ENCODE results near the gene MAP1LC3C.

MAP1LC3C gene

DNA sequence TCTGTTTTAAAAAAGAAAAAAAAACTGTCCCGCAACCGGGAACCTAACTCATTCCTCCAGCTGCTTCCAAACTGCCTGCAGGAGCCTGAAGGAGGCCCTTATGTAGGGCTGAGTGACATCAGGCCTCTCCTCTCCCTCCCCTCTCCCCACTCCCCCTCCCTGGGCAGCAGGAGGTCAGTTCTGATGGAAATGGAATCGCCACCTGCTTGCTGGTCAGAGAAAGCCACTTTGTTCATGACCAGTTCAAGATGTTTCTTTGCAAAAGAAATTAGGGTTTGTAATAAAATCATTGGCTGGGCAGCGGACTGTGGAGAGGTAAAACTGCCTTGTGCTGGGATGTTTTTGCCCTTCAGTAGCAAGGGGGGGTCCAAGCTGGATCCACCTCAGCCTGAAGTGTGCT, at the start of gene MAP1LC3C:
Gene MAP1LC3C (minus strand): TSS at position 73 of the 400 bp plus-strand sequence. CDS start 90 bp downstream, outside the sequence.
- DNase-seq, result no peak

DNA sequence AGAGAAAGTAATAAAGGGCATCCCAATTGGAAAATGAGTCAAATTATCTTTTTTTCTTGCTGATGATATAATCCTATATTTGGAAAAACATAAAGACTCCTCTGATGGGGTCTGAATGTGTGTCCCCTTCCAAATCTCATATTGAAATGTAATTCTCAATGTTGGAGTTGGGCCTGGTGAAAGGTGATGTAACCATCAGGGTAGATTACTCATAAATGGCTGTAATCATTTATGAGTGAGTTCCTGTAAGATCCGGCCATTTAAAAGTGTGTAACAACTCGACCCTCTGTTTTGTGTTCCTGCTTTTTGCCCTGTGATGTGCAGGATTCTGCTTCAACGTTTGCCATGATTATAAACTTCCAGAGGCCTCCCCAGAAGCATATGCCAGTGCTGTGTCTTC, 44.3 kb upstream of the MAP1LC3C start:
- DNase-seq, result no peak

DNA sequence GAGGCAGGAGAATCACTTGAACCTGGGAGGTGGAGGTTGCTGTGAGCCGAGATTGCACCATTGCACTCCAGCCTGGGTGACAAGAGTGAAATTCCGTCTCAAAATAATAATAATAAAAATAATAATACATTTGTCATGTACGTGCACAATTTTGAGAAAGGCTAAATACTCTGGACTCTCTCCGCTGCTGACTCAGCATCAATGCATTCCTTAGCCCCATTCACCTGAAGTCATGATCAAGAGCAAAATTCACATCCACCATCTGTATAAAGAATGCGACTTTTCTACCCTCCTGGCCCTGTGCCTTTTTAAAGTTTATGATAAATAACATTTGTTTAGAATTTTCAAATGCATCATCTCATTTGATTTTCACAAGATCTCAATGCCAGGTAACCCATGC, 35.5 kb upstream of the MAP1LC3C start:
- DNase-seq, result no peak

DNA sequence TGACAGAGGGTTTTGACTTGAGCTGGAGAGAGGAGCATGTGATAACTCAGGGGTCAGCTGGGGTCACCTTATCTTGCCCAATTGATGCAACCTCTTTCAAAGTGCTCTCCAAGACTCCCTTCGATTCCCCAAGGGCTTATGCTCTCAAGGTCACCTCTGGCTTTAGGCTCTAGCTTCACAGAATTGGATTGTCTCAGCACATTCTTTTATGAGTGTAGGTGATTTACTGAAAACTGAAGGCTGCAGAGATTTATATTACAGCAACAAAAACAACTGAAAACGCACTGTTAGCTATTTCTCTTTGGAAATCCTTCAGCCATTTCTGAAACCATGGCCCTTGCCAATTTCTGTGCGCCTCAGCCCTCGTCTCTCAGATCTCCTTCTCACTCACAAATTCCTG, 34.5 kb upstream of the MAP1LC3C start:
- no peak for DNase-seq

DNA sequence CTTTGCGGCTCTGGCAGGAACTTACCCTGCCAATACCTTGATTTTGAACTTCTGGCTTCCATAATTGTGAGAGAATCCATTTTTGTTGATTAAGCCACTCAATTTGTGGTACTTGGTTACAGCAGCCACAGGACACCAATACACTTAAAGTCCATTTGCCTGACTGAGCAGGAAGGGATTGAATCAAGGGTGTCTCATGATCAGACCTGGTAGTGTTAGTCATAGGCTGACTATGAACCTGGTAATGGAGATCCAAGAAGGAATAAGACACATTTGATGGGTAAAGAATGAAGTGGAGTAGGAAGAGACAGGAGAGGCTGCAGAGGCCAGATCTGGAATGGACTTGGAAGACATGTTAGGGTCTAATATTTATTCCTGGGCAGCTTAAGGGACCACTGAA, 31.2 kb upstream of the MAP1LC3C start:
- DNase-seq, result no peak

DNA sequence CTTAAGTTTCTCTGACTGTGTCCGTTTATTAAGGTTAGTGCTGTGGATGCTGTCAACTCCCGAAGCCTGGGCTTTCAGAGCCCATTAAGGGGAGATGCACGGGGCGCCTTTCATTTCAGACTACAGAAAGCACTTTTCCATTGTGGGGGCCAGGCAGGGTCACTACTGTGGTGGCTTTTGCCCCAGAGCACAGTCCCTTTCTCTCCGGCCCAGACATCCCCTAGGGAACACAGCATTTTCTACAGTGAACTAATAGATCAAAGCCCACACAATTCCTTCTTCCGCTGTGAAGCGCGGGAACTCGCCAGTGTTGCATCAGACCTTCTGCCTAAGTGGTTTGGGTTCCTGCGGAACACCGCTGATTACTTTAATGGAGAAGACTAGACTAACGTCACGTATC, 26.8 kb upstream of the MAP1LC3C start:
- DNase-seq, result no peak

DNA sequence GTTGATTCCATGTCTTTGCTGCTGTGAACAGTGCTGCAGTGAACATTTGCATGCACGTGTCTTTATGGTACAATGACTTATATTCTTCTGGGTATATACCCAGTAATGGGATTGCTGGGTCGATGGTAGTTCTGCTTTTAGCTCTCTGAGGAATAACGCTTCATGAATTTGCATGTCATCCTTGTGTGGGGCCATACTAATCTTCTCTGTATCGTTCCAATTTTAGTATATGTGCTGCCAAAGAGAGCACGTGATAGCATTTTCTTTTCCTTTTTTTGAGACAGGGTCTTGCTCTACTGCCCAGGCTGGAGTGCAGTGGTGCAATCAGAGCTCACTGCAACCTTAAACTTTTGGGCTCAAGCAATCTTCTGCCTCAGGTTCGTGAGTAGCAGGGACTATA, 24.9 kb upstream of the MAP1LC3C start:
- DNase-seq, result no peak

DNA sequence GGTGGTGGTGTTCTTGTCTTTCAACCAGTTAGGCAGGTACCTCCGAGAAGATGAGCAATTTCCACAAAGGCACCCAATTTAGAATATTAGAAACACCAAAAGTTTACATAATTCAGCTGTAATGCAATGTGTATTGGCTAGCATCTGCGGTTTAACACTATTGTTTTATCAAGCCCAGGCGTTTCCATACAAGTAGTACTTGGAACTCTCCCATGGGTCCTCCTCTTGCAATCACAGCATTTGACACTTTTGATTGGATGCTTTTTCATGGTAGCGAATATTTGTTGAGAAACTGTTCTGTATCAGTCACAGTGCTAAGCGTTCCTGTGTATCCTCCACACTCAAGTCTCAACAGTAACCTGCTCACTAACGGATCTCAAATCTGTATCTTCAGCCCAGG, 20.1 kb upstream of the MAP1LC3C start:
- DNase-seq, result no peak

DNA sequence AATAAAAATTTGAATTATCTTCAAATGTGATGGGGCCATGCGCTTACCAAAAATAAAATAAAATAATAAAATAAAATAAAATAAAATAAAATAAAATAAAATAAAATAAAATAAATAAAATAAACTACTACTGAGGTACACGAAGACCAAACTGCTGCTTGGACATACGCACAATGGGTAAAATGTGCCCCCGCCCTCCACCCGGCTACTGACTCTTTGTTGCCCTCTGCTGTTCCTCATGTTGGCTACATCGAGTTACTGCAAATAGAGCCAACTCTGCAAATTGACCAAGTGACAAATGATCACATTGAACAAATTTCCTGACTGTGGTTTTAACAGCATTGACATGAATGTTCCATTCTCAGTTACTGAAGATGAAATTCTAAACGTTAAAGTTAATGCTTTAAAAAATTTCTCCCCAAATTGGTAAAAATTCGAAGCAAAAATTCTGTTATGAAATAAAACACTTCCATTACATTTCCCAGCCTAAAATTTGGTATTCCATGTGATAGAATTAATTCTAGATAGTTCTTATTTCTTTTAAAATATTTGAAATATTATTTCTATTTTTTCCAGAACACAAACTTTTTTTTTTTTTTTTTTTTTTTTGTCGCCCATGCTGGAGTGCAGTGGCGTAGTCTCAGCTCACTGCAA, 18.8 kb upstream of the MAP1LC3C start:
- peak; percentile 47 for DNase-seq

DNA sequence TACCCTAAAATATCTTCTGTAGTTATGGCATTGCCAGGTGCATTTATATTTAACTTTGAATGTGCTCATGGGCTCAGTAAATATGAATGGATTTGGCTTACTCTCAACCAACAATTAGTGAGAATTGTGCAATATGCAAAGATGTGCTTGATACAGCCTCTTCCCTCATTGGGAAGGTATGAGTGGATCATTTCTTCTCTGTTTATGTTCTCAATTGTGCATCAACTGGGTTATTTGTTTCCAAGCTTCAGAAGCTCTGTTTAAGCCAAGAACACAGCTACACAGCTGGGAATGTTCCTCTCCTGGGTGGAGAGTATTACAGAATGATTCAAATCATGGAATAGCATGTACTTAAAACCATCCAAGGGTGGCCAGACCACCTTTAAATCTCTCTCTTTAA, 17.6 kb upstream of the MAP1LC3C start:
- no peak for DNase-seq

DNA sequence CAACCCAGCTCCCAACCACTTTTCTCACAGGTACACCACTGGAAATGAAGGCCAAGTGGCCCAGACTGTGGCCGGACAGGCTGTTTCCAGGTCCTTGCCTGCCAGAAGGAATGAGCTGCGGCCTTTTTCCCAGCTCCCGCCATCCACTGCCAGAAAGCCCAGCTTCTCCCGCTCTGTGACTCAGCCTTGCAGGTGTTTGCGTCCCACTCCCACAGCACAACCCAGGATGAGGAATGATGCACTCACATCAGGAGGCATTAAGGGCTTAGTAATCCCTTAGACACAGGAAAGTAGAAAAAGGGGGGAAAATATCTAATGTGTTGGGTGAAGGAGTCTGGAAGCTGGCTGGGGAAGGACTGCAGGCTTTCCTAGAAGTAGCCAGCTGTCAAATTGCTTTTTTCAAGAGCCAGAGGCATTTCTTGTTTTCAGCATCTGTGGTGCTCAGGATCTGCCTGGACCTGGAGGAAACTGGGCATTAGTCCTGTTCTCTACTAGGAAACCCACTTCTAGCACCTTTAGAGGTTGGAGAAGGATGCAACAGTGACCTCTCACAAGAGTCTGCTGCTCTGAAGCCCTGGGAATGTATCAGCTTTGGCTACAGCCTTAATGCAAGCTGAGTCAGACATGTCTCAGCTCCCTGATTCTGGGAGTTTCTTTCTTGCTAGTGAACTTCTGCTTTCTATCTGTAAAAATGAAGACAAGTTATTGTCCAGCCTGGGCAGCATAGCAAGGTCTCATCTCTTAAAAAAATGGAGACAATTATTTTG, 13.2 kb upstream of the MAP1LC3C start:
- peak; percentile 43 for DNase-seq

DNA sequence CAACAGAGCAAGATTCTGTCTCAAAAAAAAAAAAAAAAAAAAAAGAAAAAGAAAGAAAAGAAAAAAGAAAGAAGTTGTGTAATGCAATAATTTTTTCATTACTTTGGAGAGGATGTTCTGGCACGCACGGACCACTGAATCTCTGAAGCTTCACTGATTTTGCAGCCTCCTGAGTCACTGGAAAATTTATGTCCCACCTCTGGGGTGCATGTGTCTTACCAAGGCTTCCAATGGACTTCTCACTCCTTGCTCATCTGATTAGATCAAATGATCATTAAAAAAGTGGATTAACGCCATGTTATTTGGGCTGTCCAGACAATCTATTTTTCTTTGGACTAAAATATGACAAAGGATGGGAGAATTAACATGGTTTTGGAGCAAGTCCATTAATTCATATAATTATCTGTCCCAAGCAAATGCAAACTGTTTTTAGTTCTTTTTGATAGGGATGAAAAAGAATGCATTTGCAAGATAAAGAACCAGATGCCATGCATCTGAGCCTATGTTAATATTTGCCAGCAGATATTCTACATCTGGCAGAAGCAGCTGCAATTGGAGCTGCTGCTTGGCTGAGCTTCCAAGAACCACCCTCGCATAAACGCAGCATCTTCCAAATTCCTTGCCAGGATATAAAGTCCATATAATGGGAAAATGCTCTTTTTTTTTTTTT, 10.1 kb upstream of the MAP1LC3C start:
- no peak for DNase-seq

DNA sequence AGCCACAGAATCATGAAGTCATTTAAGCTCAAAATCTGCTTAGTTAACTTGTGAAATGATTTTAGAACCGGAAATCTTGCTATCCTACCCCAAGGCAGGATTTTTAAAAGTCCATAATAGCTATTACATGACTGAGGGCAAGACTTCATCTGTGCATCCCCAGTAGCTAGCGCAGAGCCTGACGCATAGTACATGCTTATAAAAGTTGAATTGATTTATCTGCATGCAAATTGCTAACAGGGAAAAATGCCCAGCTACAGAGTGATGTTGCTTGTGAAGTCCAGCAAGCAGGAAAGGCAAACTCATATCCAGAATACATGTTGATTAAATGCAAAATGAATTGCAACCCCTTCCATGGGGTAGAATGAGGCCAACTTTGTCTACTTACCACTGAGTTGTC, 8.1 kb upstream of the MAP1LC3C start:
- no peak for DNase-seq

DNA sequence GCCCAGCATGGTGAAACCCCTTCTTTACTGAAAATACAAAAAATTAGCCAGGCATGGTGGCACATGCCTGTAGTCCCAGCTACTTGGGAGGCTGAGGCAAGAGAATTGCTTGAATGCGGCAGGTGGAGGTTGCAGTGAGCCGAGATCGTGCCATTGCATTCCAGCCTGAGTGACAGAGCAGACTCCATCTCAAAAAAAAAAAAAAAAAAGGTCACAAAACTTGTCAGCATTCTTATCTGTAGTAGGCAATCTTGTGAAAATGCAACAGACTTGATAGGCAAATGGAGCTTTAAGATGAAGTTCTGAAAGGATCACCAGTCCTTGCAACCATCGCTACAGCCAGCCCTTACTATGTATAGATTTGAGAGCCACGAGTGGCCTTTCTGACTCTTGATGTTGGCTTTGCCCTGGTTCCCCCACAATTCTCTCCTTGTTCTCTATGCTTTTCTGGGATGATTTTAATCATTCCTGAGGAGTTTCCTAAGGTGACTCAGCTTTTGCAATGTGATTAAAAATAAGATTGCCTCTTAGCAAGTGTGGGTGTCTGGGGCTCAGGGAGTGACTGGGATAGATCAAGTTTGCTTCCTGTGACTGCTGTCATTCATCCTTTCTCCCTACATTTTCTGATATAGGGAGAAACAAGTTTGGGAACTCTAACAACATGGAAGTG, 7.1 kb upstream of the MAP1LC3C start:
- peak; percentile 46 for DNase-seq

DNA sequence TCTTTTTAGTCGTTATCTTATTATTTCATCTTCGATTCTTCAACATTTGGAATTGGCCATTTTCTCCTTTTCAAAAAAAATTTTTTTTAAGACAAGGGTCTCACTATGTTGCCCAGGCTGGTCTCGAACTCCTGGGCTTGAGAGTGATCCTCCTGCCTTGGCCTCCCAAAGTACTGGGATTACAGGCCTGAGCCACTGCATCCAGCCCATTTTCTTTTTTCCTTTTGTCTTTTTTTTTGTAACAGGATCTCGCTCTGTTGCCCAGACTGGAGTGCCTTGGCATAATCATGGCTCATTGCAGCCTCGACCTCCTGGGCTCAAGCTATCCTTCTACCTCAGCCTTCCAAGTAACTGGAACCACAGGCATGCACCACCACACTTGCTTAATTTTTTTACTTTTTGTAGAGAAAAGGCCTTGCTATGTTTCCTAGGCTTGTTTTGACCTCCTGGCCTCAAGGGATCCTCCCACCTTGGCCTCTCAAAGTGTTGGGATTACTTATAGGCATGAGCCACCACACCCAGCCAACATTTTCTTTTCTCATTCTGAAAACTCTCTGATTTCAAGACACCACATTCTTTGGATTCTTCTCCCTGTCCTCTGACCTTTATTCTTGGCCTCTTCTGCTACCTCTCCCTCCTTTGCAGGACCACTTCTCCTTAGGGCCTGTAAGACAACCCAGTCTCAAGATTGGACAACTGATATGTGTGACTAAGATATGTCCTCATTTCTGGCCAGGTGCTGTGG, 6.0 kb upstream of the MAP1LC3C start:
- DNase-seq, result no peak

DNA sequence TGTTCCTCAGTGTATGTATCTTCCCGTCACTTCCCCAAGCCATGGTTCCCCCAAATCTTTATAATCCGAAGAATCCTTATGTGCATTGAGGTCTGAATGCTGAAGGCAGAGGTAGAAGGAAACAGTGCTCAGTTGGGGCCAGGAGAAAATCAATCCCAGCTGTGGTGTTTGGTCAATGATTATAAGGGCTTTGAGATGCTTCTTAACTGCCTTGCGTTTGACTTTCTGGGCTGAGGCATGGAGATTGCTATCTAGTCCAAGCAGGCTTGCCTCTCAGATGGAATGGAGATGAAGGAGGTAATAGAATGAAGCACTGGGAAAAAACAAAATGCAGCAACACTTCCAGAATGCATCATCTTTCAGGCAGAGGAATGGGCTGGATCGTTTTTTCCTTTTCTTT, 3.6 kb upstream of the MAP1LC3C start:
- no peak for DNase-seq

DNA sequence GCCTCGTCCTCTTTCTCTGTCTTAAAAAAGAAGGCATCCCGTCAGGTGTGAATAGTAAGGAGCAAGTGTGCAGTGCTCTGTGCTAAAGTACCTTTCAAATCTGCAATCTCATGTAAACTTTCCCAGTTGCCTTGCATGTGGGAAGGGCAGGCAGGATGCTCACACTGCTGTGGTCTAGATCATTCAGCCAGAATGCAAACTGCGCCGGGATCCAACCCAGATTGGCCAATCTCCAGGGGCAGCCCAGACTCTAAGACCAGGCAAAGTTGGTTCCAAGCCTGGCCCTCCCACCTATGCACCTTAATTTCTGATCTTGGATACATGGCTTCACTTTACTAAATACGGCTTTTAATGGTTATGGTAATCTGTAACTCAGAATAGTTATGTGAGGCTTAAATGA, 3.2 kb upstream of the MAP1LC3C start:
- DNase-seq, result no peak

DNA sequence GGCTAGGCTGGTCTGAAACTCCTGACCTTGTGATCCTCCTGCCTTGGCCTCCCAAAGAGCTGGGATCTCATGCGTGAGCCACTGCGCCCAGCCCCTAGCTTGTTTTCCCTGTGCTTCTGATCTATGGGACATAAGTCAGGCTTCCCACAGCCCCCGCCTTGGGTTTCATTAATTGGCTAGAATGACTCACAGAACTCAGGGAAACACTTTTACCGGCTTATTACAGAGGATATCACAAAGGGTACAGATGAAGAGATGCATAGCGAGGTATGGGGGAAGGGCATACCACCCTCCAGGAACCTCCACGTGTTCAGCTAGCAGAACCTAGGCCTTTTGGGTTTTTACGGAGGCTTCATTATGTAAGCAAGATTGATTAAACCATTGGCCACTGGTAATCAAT, 1.5 kb upstream of the MAP1LC3C start:
- no peak for DNase-seq

DNA sequence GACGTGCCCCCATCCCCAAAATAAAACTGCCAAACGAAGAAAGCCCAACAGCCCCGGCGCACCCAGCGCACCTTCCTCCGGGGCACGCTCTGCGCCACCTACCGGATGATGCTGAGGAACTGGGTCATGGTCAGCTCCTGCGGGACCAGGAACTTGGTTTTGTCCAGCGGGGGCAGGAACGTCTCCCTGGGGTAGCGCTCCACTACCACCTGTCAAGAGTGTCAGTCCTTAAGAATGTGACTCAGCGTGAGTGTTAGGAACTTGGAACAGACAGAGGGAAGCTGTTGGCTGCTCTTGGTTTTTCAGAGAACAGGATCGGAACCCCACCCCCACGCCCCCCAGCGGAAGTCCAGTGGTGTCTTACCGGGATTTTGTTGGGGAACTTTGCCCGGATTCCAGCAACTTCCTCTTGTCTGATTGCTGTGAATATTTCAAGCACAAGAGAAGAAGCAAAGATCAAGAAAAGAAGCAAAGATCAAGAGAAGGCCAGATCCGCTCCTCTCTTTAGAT, 431 bp downstream of the MAP1LC3C start:
- DNase-seq, result peak; percentile 92

DNA sequence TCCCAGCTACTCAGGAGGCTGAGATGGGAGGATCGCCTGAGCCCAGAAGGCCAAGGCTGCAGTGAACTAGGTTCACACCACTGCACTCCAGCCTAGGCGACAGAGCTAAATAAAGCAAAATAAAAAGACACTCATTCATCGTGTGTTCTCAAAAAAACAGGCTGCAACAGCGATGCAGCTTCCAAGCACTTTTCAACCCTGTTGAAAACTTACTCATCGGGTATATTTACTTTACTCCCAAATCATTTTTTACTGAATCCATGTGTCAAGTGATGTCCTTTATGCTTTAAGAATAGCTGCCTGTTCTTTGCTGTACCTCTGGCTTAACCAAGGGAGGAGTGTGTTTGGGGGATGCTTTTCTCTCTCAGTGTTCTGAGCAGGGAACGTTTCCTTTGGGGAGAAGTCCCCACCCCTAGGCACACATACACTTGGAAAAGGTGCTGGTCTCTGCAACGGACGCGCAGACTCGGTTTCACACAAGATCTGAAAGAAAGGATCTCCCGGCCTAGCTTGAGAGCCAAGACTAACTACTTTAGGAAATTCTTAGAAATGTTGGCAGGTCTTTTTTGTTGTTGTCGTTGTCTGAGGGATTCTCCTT, 1.4 kb downstream of the MAP1LC3C start:
- DNase-seq, result peak; percentile 18

DNA sequence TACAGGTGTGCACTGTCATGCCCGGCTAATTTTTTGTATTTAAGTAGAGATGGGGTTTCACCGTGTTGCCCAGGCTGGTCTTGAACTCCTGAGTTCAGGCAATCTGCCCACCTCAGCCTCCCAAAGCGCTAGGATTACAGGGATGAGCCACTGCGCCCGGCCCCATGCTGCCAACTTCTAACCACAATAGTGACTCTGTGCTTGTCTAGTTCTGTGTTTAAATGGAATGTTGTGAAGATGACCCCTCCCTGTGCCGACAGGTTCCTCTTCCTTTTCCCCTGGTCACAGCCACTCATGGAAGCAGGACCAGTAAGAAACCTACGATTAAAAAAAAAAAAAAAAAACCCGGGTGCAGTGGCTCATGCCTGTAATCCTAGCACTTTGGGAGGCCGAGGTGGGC, 4.7 kb downstream of the MAP1LC3C start:
- DNase-seq, result no peak

DNA sequence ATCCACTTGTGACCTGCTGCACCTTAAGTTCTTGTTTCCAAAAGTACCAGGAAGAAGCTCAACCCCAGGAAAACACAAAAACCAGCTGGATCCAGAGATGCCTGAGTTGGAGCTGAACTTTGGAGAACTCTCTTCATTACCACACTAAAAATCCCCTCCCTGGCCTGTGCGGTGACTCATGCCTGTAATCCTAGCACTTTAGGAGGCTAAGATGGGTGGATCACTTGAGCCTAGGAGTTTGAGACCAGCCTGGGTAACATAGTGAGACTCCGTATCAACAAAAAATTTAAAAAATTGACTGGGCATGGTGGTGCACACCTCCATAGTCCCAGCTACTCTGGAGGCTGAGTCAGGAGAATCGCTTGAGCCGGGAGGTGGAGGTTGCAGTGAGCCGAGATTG, 6.2 kb downstream of the MAP1LC3C start:
- peak; percentile 54 for DNase-seq

Data from HCEC 1CT (cell line).